T-helper 1 cell treated with Interleukin-12 subunit alpha and Interleukin-12 subunit beta and Interleukin-4 antibody, amounts not matched to agents 30 ng/mL and 1 ng/mL, for 36 hours (primary cell): ENCODE results near the gene ARID4A. TPM values are rescaled to one million over a fixed set of nuclear protein-coding genes. Genes with fewer than 3 reads are reported as not detected.
"Not testable (repeated sequence)": the region's sequence is repeated elsewhere in the genome, so short reads cannot be mapped to it uniquely, and the experiment has no call there.

Experiments
- intact Hi-C: fragments of 100-400 bp; cut with micrococcal nuclease; formaldehyde crosslinking; loops from one replicate; pipeline ENCODE4 v1.15.1; 2024
- total RNA-seq: library from RNA; stranded (reverse); gene quantifications from 2 replicates; pipeline ENCODE4 v1.2.3, GENCODE V29; 2022

ARID4A gene
- total RNA-seq: 28.1 and 31.6 TPM in 2 replicates

DNA sequence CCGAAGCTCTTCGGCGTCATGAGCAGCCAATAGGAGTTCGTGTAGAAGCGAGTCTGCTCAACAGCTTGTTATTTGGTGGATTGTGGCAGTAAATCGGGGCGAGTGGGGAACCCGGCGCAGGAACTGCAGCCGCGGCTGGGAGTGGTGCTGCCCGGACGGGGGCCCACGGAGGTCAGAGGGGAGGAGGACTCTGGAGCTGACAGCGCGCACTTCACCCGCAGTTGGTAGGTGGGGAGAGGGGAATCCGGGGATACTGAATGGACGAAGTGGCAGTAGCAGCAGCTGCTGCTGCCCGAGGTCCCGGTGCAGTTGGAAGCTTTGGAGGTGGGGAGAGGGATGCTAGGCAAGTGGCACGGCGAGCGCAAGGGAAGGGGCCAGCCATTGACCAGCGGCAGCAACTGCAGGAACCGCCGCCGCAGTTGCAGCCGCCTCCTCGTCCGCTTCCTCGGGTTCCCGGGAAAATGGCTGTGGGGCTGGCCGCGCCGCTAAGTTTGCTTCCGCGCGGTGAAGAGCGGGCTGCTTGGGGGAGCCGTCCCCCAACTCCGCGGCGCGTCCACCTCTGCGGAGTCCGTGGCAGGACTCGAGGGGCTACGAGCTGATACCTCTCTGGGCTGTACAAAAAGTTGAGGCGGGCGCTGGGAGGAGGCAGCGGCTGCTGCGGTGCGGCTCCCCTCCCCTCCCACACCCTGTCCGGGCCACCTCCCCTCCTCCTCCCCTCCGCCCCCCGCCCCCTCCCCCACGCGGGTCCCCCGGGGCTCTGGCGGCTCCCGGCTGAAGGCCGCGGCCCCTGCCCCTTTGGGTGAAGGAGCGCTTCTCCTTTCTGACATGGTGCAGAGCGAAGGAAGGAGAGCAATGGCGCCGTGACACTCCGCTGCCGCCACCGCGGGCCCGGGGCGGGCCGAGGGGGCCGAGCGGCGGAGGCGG, at the start of gene ARID4A:
Gene ARID4A (plus strand): TSS at position 79 of the 924 bp plus-strand sequence. CDS start 1,300 bp downstream, outside the sequence.
- intact Hi-C loops: loop anchor here (1.0 to 5.0 kb wide), 13 partner anchors 17 to 1950 kb away; partner anchors contain the start of genes ACTR10, AP5M1, DAAM1 and DACT1

- intact Hi-C loops: loop anchor here (5.0 kb wide), 1 partner anchor 33 kb away; no protein-coding TSS in a partner anchor
These were observed 48.7 kb upstream of the ARID4A start for GRCh38 chr14:58249611-58250010.

DNA sequence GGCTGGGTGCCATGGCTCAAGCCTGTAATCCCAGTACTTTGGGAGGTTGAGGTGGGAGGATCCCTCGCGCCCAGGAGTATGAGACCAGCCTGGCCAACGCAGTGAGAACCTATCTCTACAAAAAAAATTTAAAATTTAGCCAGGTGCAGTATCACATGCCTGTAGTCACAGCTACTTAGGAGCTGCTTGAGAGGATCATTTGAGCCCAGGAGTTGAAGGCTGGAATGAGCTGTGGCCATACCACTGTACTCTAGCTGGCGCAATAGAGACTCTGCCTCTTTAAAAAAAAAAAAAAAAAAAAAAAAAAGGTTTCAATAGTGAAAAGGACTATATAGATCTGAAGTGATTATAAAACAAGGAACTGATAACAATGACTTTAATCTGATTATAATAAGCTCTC, 40.2 kb upstream of the ARID4A start:
- intact Hi-C loops: no loop called here

GRCh38 chr14:58262005-58262404, 36.4 kb upstream of the ARID4A start:
- intact Hi-C loops: not testable (repeated sequence)

DNA sequence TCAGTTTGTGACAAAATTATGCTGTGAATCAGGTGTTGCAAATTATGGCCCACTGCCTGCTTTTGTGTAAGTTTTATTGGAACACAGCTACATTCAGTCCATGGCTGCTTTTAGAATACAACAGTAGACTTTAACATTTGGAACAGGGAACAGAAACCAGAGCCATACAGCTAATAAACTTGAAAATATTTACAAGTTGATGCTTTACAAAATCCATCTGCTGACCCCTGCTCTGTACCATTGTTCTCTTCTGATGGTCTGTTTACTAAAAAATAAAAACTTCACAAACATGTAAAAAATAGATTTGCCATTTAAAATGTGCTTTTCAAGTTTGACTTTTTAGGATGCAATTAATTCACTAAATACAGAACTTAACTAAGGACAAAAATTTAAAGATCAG, 33.0 kb upstream of the ARID4A start:
- intact Hi-C loops: no loop called here

- intact Hi-C loops: loop anchor here (2.0 kb wide), 1 partner anchor 16 kb away; no protein-coding TSS in a partner anchor
These were observed 27.7 kb upstream of the ARID4A start for GRCh38 chr14:58270628-58271027.

- intact Hi-C loops: loop anchor here (1.0 kb wide), 1 partner anchor 9 kb away; no protein-coding TSS in a partner anchor
These were observed 25.6 kb upstream of the ARID4A start for GRCh38 chr14:58272588-58273372.

GRCh38 chr14:58274881-58275280, 23.5 kb upstream of the ARID4A start:
- intact Hi-C loops: loop anchor here (1.0 kb wide), 1 partner anchor 22 kb away; no protein-coding TSS in a partner anchor

DNA sequence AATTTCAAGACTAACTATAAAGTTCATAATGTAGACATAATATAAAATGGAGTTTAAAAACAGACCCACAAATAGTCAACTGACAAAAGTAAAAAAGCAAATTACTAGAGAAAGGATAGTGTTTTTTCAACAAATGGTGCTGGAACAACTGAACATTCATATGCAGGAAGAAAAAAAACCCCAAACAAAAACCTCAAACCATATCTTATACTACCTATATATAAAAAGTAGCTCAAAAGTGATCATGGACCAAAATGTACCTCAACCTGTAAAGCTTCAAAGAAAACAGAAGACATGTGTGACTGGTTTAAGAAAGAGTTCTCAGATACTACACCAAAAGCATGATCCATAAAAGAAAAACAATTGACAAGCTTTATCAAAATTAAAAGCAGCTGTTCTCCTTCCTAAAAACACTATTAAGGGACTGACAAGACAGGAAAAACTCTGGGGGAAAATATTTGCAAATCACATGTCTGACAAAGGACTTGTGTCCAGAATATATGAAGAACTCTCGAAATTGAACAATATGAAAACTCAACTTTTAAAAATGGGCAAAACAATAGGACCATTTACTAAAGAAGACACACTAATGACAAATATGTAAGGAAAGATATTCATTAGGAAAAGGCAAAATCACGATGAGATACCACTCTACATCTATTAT, 22.7 kb upstream of the ARID4A start:
- intact Hi-C loops: loop anchor here (1.0 kb wide), 1 partner anchor 22 kb away; no protein-coding TSS in a partner anchor

GRCh38 chr14:58276208-58276607, 22.1 kb upstream of the ARID4A start:
- intact Hi-C loops: no loop called here

- intact Hi-C loops: no loop called here
These were observed 20.2 kb upstream of the ARID4A start for GRCh38 chr14:58278177-58278576.

GRCh38 chr14:58280954-58281787, 17.2 kb upstream of the ARID4A start:
- intact Hi-C loops: loop anchor here (1.0 to 5.0 kb wide), 3 partner anchors 9 to 34 kb away; partner anchors contain the start of gene ARID4A

GRCh38 chr14:58281969-58282368, 16.4 kb upstream of the ARID4A start:
- intact Hi-C loops: loop anchor here (1.0 to 5.0 kb wide), 3 partner anchors 10 to 35 kb away; partner anchors contain the start of gene ARID4A

GRCh38 chr14:58282925-58283593, 15.3 kb upstream of the ARID4A start:
- intact Hi-C loops: loop anchor here (5.0 kb wide), 1 partner anchor 36 kb away; no protein-coding TSS in a partner anchor

GRCh38 chr14:58283730-58284129, 14.6 kb upstream of the ARID4A start:
- intact Hi-C loops: loop anchor here (5.0 kb wide), 1 partner anchor 36 kb away; no protein-coding TSS in a partner anchor

DNA sequence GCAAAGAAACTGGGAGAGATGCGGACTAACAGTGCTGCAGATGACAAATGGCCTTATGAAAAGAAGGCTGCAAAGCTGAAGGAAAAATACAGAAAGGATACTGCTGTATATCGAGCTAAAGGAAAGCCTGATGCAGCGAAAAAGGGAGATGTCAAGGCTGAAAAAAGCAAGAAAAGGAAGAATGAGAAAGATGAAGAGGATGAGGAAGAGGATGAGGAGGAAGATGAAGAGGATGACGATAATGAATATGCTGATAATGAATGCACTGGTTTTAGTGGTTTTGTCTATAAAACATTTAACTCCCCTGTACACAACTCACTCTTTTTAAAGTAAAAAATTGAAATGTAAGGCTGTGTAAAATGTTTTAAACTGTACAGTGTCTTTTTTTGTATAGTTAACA, 13.2 kb upstream of the ARID4A start:
- intact Hi-C loops: no loop called here

GRCh38 chr14:58287607-58288042, 10.7 kb upstream of the ARID4A start:
- intact Hi-C loops: no loop called here

DNA sequence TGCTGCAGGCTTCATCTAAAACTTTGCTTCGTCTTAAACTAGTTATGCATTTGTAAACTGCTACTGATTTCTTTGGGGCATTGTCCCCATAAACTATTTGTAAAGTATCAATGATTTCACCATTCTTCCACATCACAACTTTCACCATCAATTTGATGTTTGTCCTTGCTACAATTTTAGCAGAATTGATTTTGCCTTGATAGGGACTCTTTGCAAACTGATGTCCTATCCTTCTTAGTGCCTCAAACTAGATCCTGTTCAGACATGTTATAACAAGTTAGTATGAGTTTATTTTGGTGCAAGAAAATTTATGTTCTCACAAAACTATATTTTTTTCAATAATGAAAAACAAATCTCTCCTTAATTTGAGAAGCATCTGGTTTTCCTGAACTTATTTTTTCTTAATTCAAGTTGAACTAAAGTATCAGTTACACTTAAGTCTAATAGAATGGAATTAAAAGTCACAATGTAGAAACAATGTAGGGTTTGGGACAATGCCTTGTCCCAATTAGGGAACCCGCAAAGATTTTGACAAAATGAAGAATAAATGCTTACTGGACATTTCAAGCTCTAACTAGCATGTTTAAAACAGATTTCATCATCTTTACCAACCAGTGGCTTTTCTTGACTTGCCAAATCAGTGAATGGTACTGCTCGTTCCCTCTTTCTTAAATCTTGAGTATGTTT, 10.1 kb upstream of the ARID4A start:
- intact Hi-C loops: no loop called here

DNA sequence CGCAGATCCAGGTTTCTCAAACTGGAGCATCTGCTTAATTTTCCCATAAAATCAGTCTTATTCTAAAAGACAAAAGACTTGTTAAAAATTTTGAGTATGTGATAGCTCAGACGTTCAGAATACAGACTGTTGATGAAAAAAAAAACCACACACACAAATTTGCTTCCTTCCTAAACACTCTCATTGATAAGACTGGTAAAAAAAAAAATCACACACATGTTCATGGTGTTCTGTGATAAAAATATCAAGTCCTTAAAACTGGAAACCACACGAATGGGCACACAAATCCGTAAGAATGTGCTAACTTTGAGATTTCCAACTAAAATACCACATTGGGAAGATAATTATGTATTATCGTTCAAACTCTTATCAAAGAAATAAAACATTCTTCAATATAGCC, 6.7 kb upstream of the ARID4A start:
- intact Hi-C loops: no loop called here
